Activated B cell treated with CpG ODN at 0.5 μM for 24 hours (primary cell): Measurements from ENCODE around the gene LHFPL6. TPM values are rescaled to one million over a fixed set of nuclear protein-coding genes. Genes with fewer than 3 reads are reported as not detected.

ENCODE experiments used
- ATAC-seq: fragments of 200-7000 bp; cut with Tn5 transposase; one replicate; pipeline ENCODE4 v1.10.0; 2021; ENCODE audit warnings: low read depth, mild to moderate bottlenecking, moderate library complexity
- CTCF ChIA-PET: fragments of 350-600 bp; sonication (Branson Sonifier 250); formaldehyde crosslinking; loops from one replicate; lab custom pipeline; 2021; ENCODE audit warnings: antibody characterized with exemption; lab: Charles Lee
- POLR2A ChIA-PET: fragments of 350-600 bp; sonication (Branson Sonifier 250); formaldehyde crosslinking; loops from one replicate; lab custom pipeline; 2021; ENCODE audit warnings: antibody characterized with exemption; lab: Charles Lee
- DNase-seq: peaks from one replicate; pipeline ENCODE4 v3.0.0; 2022
- H3K27ac Mint-ChIP-seq: one replicate; pipeline ENCODE4 v1.8.0; 2020; ENCODE audit warnings: mixed read lengths
- H3K27me3 Mint-ChIP-seq: one replicate; pipeline ENCODE4 v1.8.0; 2021; ENCODE audit warnings: mixed read lengths
- H3K36me3 Mint-ChIP-seq: one replicate; pipeline ENCODE4 v1.8.0; 2021; ENCODE audit warnings: low read depth, mixed read lengths
- H3K4me1 Mint-ChIP-seq: one replicate; pipeline ENCODE4 v1.8.0; 2021; ENCODE audit warnings: mixed read lengths
- H3K4me3 Mint-ChIP-seq: one replicate; pipeline ENCODE4 v1.8.0; 2020; ENCODE audit warnings: mild to moderate bottlenecking, mixed read lengths
- H3K9me3 Mint-ChIP-seq: one replicate; pipeline ENCODE4 v1.8.0; 2020; ENCODE audit warnings: mixed read lengths
- CTCF ChIP-seq: fragments of 200-600 bp; IDR thresholded peaks from one replicate; pipeline ENCODE4 v1.8.0; 2022; ENCODE audit warnings: antibody characterized with exemption, mild to moderate bottlenecking
- intact Hi-C: fragments of 100-400 bp; cut with micrococcal nuclease; formaldehyde crosslinking; loops from one replicate; pipeline ENCODE4 v1.15.1; 2024
- total RNA-seq: library from RNA; stranded (reverse); gene quantifications from 2 replicates; pipeline ENCODE4 v1.2.3, GENCODE V29; 2022

Gene LHFPL6
- total RNA-seq, 1 donor from 2014 or later: 0.13 TPM

- DNase-seq: no peak
- TF ChIP-seq CTCF: no peak
- ChIA-PET POLR2A (no interaction called here), CTCF (no interaction called here)
- no peak for ATAC-seq
- intact Hi-C loops: no loop called here
- Mint-ChIP-seq H3K9me3 (no peaks in the 10 kb centered on the region), H3K27me3 (no peaks in the 10 kb centered on the region), H3K36me3 (no peaks in the 10 kb centered on the region), H3K4me1 (no peaks in the 10 kb centered on the region), H3K4me3 (no peak overlapping the region), H3K27ac (no peak overlapping the region)
Measured at GRCh38 chr13:39512687-39513086, 90.3 kb downstream of the LHFPL6 start.

GRCh38 chr13:39510316-39510695, 92.7 kb downstream of the LHFPL6 start:
- no peak overlapping the region for H3K4me3 Mint-ChIP-seq
- no peak for TF ChIP-seq CTCF
- no peak for DNase-seq
- ATAC-seq: no peak
- CTCF ChIA-PET: no interaction called here
- intact Hi-C loops: no loop called here
- no peaks in the 10 kb centered on the region for H3K9me3 Mint-ChIP-seq
- no peaks in the 10 kb centered on the region for H3K27me3 Mint-ChIP-seq
- no peaks in the 10 kb centered on the region for H3K4me1 Mint-ChIP-seq
- POLR2A ChIA-PET: no interaction called here
- H3K27ac Mint-ChIP-seq: no peak overlapping the region
- H3K36me3 Mint-ChIP-seq: no peaks in the 10 kb centered on the region

GRCh38 chr13:39509616-39510315, 93.2 kb downstream of the LHFPL6 start:
- no peak overlapping the region for H3K4me3 Mint-ChIP-seq
- DNase-seq: no peak
- no peaks in the 10 kb centered on the region for H3K9me3 Mint-ChIP-seq
- TF ChIP-seq CTCF: no peak
- no peaks in the 10 kb centered on the region for H3K36me3 Mint-ChIP-seq
- intact Hi-C loops: no loop called here
- CTCF ChIA-PET: no interaction called here
- POLR2A ChIA-PET: no interaction called here
- no peak for ATAC-seq
- H3K27me3 Mint-ChIP-seq: no peaks in the 10 kb centered on the region
- no peak overlapping the region for H3K27ac Mint-ChIP-seq
- H3K4me1 Mint-ChIP-seq: no peaks in the 10 kb centered on the region

GRCh38 chr13:39506559-39507390, 96.2 kb downstream of the LHFPL6 start:
- H3K4me3 Mint-ChIP-seq: no peak overlapping the region
- ChIA-PET POLR2A (no interaction called here), CTCF (no interaction called here)
- H3K4me1 Mint-ChIP-seq: no peaks in the 10 kb centered on the region
- no peak for ATAC-seq
- no peaks in the 10 kb centered on the region for H3K27me3 Mint-ChIP-seq
- H3K27ac Mint-ChIP-seq: no peak overlapping the region
- TF ChIP-seq CTCF: no peak
- no peaks in the 10 kb centered on the region for H3K9me3 Mint-ChIP-seq
- H3K36me3 Mint-ChIP-seq: no peaks in the 10 kb centered on the region
- DNase-seq: no peak
- intact Hi-C loops: no loop called here

GRCh38 chr13:39505151-39505550, 97.8 kb downstream of the LHFPL6 start:
- intact Hi-C loops: no loop called here
- no peak overlapping the region for H3K27ac Mint-ChIP-seq
- H3K27me3 Mint-ChIP-seq: no peaks in the 10 kb centered on the region
- POLR2A ChIA-PET: no interaction called here
- TF ChIP-seq CTCF: no peak
- DNase-seq (no peak), ATAC-seq (no peak)
- no peaks in the 10 kb centered on the region for H3K4me1 Mint-ChIP-seq
- CTCF ChIA-PET: no interaction called here
- H3K4me3 Mint-ChIP-seq: no peak overlapping the region
- no peaks in the 10 kb centered on the region for H3K36me3 Mint-ChIP-seq
- H3K9me3 Mint-ChIP-seq: no peaks in the 10 kb centered on the region
